Measurements from ENCODE around the gene RYR1.

GRCh38 chr19:38556521-38557174 is 123.2 kb downstream of the RYR1 start:
- TF ChIP-seq CTCF (IDR thresholded peaks at IDR 0.05; ENCODE audit: low read depth, low read length, poor library complexity, severe bottlenecking) (no peak), EZH2phosphoT487 (IDR thresholded peaks at IDR 0.05; ENCODE audit: borderline replicate concordance, low read length) (no peak)
